Globus pallidus (tissue), 1 donor: ENCODE measurements around the gene PNPLA8.
"Not testable (repeated sequence)": the region's sequence is repeated elsewhere in the genome, so short reads cannot be mapped to it uniquely, and the experiment has no call there.

Experiments
- DNase-seq: peaks from one replicate; pipeline ENCODE4 v3.0.0-alpha.2; 2015; ENCODE audit warnings: low spot score

PNPLA8 gene, protein sequence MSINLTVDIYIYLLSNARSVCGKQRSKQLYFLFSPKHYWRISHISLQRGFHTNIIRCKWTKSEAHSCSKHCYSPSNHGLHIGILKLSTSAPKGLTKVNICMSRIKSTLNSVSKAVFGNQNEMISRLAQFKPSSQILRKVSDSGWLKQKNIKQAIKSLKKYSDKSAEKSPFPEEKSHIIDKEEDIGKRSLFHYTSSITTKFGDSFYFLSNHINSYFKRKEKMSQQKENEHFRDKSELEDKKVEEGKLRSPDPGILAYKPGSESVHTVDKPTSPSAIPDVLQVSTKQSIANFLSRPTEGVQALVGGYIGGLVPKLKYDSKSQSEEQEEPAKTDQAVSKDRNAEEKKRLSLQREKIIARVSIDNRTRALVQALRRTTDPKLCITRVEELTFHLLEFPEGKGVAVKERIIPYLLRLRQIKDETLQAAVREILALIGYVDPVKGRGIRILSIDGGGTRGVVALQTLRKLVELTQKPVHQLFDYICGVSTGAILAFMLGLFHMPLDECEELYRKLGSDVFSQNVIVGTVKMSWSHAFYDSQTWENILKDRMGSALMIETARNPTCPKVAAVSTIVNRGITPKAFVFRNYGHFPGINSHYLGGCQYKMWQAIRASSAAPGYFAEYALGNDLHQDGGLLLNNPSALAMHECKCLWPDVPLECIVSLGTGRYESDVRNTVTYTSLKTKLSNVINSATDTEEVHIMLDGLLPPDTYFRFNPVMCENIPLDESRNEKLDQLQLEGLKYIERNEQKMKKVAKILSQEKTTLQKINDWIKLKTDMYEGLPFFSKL

DNA sequence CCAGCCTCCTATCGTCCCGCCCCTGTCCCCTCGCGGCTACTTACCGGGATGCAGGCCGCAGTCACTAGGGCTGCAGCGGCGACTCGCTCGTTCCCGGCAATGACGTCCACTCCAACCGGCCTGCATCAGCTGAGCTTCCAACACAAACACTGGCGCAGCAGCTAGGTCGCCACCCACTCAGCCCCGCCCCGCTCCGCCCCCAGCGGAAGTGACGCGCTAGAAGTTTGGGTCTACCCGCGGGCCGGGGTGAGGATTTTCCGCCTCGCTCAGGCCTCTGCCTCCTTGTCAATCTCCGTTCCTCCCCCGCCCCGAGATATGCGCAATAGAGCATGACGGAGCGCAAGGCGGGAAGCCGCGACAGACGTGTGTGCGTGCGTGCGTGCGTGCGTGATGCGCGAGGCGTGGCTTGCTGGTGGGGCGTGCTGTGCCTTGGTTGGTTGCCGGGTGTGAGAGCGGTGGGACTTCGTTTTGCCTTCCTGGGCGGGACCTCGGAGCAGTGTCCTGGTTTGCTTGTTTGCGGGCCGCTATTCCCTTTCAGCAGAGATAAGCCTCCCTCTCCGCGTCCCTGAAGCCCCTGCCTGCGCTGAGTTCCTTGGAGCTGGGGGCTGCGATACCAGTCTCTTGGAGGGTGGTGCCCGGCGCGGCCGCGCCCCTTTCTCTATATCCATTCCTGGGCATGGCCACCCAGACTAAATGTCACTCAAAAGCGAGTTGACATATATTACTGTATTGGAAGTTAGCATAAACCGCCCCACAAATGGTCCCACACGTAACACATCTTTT lies at the start of gene PNPLA8:
PNPLA8 (minus strand) TSS at position 151 of the 783 bp plus-strand sequence. CDS start 10,644 bp downstream, outside the sequence.
- DNase-seq, result peak; percentile 100

- DNase-seq, result no peak
Observed at GRCh38 chr7:108575156-108575555, 49.2 kb upstream of the PNPLA8 start.

DNA sequence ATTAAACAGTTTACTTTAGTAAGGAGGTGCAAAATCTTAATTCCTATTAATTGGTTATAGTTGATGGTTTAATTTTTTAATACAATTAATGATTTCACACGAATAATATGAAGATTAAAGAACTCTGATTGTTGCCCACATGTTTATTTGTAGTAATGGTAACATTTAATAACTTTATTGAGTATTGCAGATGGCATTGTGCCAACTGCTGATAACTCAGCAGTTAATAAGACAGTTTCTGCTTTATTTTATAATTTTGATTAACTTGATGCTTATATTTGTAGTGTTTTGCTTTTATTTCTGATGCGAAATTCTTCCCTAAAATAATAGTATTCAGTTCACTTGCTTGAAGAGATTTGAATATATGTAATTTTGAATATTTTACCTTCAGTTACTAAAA lies 46.5 kb upstream of the PNPLA8 start:
- no peak for DNase-seq

GRCh38 chr7:108570146-108570755 lies 44.3 kb upstream of the PNPLA8 start:
- DNase-seq, result peak; percentile 27

- DNase-seq, result peak; percentile 99
Observed at GRCh38 chr7:108569381-108570145, 43.6 kb upstream of the PNPLA8 start, which contains the start of the genes DNAJB9 and THAP5. TSS of gene DNAJB9 (plus strand) at chr7:108569874. CDS start at chr7:108571727, 1,853 bp downstream. TSS of gene THAP5 (minus strand) at chr7:108569706. CDS start at chr7:108569569, 137 bp downstream.

GRCh38 chr7:108568801-108569380 lies 43.0 kb upstream of the PNPLA8 start:
- DNase-seq, result no peak

GRCh38 chr7:108565987-108566386 lies 40.1 kb upstream of the PNPLA8 start:
- DNase-seq, result no peak

GRCh38 chr7:108561047-108561619 lies 35.2 kb upstream of the PNPLA8 start:
- no peak for DNase-seq

GRCh38 chr7:108559253-108559652 lies 33.3 kb upstream of the PNPLA8 start:
- DNase-seq, result no peak

GRCh38 chr7:108557617-108558016 lies 31.7 kb upstream of the PNPLA8 start:
- DNase-seq, result no peak

- no peak for DNase-seq
Observed at GRCh38 chr7:108557191-108557590, 31.3 kb upstream of the PNPLA8 start.

GRCh38 chr7:108556665-108557064 lies 30.7 kb upstream of the PNPLA8 start:
- not testable (repeated sequence) for DNase-seq

- DNase-seq, result not testable (repeated sequence)
Observed at GRCh38 chr7:108548141-108548896, 22.4 kb upstream of the PNPLA8 start.

- no peak for DNase-seq
Observed at GRCh38 chr7:108541478-108541877, 15.5 kb upstream of the PNPLA8 start.

DNA sequence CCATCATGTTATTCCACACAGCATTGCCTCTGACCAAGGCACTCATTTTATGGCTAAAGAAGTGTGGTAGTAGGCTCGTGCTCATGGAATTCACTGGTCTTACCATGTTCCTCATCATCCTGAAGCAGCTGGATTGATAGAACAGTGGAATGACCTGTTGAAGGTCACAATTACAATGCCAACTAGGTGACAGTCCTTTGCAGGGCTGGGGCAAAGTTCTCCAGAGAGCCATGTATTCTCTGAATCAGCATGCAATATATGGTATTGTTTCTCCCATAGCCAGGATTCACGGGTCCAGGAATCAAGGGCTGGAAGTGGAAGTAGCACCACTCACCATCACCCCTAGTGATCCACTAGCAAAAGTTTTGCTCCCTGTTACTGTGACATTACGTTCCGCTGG lies 12.8 kb upstream of the PNPLA8 start:
- DNase-seq, result not testable (repeated sequence)

DNA sequence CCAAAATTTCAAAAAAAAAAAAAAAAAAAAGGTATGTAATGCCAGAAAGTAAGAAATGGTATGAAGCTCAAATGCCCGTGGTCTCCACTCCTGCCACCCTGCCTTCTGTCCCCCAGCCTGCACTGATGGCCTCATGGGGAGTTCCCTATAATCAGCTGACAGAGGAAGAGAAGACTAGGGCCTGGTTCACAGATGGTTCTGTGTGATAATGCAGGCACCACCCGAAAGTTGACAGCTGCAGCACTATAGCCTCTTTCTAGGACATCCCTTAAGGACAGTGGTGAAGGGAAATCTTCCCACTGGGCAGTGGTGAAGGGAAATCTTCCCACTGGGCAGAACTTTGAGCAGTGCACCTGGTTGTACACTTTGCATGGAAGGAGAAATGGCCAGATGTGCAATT lies 12.3 kb upstream of the PNPLA8 start:
- not testable (repeated sequence) for DNase-seq

DNA sequence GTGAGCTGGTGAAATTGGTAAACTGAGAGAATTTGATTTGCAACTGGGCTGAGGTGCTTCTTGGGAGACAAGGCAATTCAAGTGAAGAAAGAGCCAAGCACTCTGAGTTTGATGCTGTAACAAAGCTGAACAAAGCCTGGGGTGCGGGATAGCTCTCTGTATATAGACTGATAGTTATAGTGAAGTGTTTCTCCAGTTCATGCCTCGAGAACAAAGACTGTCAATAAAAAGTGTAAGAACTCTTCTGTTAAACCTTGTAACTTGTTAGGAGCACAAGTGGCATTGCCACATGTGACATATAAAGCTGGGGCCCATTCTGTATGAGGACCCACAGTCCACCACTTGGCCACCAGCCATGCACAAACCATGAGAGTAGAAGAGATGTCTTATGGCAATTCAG lies 11.3 kb upstream of the PNPLA8 start:
- DNase-seq, result no peak

GRCh38 chr7:108535744-108536143 lies 9.8 kb upstream of the PNPLA8 start:
- no peak for DNase-seq

DNA sequence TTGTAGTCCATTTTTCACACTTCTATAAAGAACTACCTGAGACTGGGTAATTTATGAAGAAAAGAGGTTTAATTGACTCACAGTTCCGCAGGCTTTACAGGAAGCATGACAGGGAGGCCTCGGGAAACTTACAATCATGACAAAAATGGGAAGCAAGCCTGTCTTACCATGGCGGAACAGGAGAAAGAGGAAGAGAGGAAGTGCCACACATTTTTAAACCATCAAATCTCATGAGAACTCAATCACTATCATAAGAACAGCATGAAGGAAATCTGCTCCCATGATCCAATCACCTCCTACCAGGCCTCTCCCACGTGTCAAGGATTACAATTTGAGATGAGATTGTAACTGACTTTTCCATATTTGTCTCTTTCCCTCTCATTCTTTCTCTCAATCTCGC lies 9.3 kb upstream of the PNPLA8 start:
- DNase-seq, result no peak
